Activated naive CD4-positive, alpha-beta T cell treated with Interleukin-2 at 50 U/mL for 16 hours (primary cell): Measurements from ENCODE around the gene STARD9.

Experiments
- DNase-seq: peaks from one replicate; pipeline ENCODE4 v3.0.0-alpha.2; 2020

The STARD9 gene

GRCh38 chr15:42704492-42704926 lies 129.1 kb downstream of the STARD9 start:
- DNase-seq, result peak; percentile 63

GRCh38 chr15:42705336-42705735 lies 129.9 kb downstream of the STARD9 start:
- no peak for DNase-seq

- DNase-seq, result no peak
Measured at GRCh38 chr15:42707068-42707467, 131.7 kb downstream of the STARD9 start.

- no peak for DNase-seq
Measured at GRCh38 chr15:42707873-42708544, 132.6 kb downstream of the STARD9 start.

- DNase-seq, result no peak
Measured at GRCh38 chr15:42710662-42711061, 135.3 kb downstream of the STARD9 start.

- DNase-seq, result no peak
Measured at GRCh38 chr15:42711746-42712145, 136.3 kb downstream of the STARD9 start.

GRCh38 chr15:42712584-42712983 lies 137.2 kb downstream of the STARD9 start:
- DNase-seq, result no peak

GRCh38 chr15:42716125-42716524 lies 140.7 kb downstream of the STARD9 start:
- DNase-seq, result no peak

GRCh38 chr15:42716626-42717025 lies 141.2 kb downstream of the STARD9 start:
- no peak for DNase-seq

- no peak for DNase-seq
Measured at GRCh38 chr15:42719043-42719442, 143.6 kb downstream of the STARD9 start.

- no peak for DNase-seq
Measured at GRCh38 chr15:42720071-42720470, 144.7 kb downstream of the STARD9 start.

GRCh38 chr15:42721016-42721415 lies 145.6 kb downstream of the STARD9 start:
- no peak for DNase-seq

GRCh38 chr15:42721916-42722315 lies 146.5 kb downstream of the STARD9 start:
- DNase-seq, result no peak

- DNase-seq, result no peak
Measured at GRCh38 chr15:42723068-42723467, 147.7 kb downstream of the STARD9 start.

GRCh38 chr15:42724276-42724675 lies 148.9 kb downstream of the STARD9 start:
- no peak for DNase-seq

- DNase-seq, result no peak
Measured at GRCh38 chr15:42725331-42725903, 150.0 kb downstream of the STARD9 start.

GRCh38 chr15:42726114-42726513 lies 150.7 kb downstream of the STARD9 start:
- no peak for DNase-seq

- no peak for DNase-seq
Measured at GRCh38 chr15:42727750-42728381, 152.5 kb downstream of the STARD9 start.

GRCh38 chr15:42728560-42728959 lies 153.2 kb downstream of the STARD9 start:
- no peak for DNase-seq

- DNase-seq, result no peak
Measured at GRCh38 chr15:42728972-42729371, 153.6 kb downstream of the STARD9 start.

GRCh38 chr15:42729409-42729808 lies 154.0 kb downstream of the STARD9 start:
- DNase-seq, result no peak

- DNase-seq, result no peak
Measured at GRCh38 chr15:42730135-42730534, 154.7 kb downstream of the STARD9 start.

- DNase-seq, result no peak
Measured at GRCh38 chr15:42730536-42730935, 155.1 kb downstream of the STARD9 start.

- DNase-seq, result no peak
Measured at GRCh38 chr15:42731461-42731860, 156.1 kb downstream of the STARD9 start.
